GM21423 (cell line): ENCODE measurements around the gene MAPK8IP2.
"Not testable (repeated sequence)": the region's sequence is repeated elsewhere in the genome, so short reads cannot be mapped to it uniquely, and the experiment has no call there.

Experiments used
- ATAC-seq: cut with Tn5 transposase; IDR thresholded peaks from one replicate; pipeline ENCODE4 v1.9.1; 2021; ENCODE audit warnings: mild to moderate bottlenecking, moderate library complexity; ENCODE audit not compliant: unreplicated experiment

The MAPK8IP2 gene

GRCh38 chr22:50630376-50630775, 29.8 kb downstream of the MAPK8IP2 start:
- ATAC-seq = no peak

- no peak for ATAC-seq
These were observed 32.5 kb downstream of the MAPK8IP2 start for GRCh38 chr22:50633086-50633485.

DNA sequence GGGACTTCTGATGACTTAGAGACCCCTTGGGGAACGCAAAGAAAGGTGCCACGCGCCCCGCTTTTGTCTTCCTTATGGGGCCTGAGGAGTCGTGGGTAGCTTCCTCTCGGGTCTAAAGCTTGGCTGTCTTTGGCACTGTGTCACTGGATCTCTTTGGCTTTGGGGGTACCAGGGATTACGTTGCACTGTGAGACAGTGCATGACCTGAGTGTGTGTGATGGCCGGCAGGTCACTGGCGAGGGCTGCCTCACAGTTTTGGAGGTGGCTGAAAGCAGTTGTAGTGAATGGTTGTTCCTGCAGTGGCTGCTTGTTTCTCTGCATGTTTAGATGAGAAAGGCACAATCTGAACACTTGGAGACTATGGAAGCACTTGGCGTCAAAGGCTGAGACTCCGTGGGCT, 33.2 kb downstream of the MAPK8IP2 start:
- no peak for ATAC-seq

DNA sequence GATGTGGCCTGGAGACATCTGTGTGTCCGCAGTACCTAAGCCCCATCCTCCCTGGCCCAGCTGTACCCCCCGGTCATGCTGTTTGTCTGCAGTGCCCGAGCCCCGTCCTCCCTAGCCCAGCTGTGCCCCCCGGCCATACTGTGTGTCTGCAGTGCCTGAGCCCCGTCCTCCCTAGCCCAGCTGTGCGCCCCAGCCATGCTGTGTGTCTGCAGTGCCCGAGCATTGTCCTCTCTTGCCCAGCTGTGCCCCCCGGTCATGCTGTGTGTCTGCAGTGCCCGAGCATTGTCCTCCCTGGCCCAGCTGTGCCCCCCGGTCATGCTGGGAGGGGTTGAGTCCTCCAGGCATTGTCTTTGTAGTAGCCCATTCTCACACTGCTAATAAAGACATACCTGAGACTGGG, 35.0 kb downstream of the MAPK8IP2 start:
- ATAC-seq = no peak

GRCh38 chr22:50640296-50640695, 39.7 kb downstream of the MAPK8IP2 start:
- ATAC-seq = not testable (repeated sequence)

GRCh38 chr22:50640857-50641647, 40.5 kb downstream of the MAPK8IP2 start:
- no peak for ATAC-seq

DNA sequence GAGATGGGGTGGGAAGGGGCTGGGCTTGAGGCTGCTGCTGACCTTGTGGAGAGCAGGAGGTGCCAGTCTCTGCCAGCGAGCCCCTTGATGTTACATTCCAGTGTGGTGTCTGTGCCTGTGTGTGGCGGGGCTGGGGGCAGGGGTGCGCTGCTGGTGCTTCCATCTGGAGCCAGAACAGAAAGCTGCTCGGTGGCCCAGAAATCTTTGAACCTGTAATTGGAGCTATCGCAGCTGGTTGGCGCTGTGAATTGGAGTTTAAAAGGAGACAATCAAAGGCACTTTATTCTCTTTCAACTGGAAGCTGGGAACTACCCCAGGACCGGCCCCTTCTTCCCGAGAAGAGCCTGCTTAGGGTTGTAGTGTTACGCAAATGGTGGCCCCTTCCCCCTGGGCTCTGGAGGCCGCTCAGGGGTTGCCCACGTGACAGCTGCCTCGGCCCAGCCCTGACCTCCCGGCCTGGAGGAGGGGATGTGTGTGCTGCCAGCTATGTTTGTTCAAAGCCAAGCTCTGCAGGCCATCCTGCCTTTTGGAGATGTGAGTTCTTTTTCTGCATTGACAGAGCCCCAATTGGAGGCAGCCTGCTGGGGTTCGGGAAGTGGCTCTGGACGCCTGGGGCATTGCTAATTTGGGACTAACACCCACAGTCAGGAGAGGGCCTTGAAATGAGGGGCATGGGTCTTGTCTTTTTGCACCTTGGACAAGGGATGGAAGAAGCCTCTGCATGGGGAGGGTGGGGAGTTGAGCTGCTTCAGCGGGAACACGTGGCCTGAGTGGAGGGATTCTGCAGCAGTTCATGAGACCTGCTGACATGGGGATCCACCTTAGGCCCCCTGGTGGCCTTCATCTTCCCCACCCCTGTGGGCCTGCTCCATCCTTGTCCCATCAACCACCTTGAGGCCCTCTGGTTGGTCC, 41.4 kb downstream of the MAPK8IP2 start:
- no peak for ATAC-seq

GRCh38 chr22:50643021-50643820, 42.6 kb downstream of the MAPK8IP2 start:
- ATAC-seq = not testable (repeated sequence)

- not testable (repeated sequence) for ATAC-seq
These were observed 43.2 kb downstream of the MAPK8IP2 start for GRCh38 chr22:50643821-50644101.

GRCh38 chr22:50653256-50653655, 52.7 kb downstream of the MAPK8IP2 start:
- ATAC-seq = no peak

DNA sequence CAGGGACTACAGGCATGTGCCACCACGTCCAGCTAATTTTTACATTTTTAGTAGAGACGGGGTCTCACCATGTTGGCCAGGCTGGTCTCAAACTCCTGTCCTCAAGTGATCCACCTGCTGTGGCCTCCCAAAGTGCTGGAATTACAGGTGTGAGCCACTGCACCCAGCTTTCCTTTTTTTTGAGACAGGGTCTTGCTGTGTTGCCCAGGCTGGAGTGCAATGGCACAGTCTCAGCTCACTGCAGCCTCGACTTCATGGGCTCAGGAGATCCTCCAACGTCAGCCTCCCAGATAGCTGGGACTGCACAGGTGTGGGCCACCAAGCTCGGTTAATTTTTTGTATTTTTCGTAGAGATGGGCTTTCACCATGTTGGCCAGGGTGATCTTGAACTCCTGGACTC, 54.1 kb downstream of the MAPK8IP2 start:
- ATAC-seq = not testable (repeated sequence)

GRCh38 chr22:50656122-50657070, 55.8 kb downstream of the MAPK8IP2 start:
- ATAC-seq = no peak

DNA sequence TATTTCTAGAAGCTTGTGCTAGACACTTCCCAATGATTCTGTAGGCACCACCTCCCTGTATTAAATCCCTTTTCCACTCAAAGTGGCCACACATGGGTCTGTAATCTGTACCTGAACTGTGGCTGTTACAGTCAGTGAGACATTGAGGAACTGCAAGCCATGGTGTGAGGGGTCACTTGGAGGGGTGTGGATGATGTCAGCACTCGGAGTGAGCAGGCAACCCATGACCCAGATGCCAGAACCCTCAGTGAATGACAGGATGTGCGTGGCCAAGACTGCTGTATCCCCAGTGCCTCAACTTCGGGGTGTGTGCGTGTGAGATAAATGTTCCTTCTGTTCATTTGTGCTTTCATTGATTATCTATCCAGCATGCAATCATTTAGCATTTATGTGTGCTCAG, 57.3 kb downstream of the MAPK8IP2 start:
- ATAC-seq = no peak

GRCh38 chr22:50659711-50660110, 59.1 kb downstream of the MAPK8IP2 start:
- not testable (repeated sequence) for ATAC-seq

- no peak for ATAC-seq
These were observed 59.7 kb downstream of the MAPK8IP2 start for GRCh38 chr22:50660306-50660705.
